Measurements from ENCODE around the gene EGFL8. TPM values are rescaled to one million over a fixed set of nuclear protein-coding genes. Genes with fewer than 3 reads are reported as not detected.

Gene EGFL8
- total and polyA plus RNA-seq, 2 of the 8 experiments (the other 6 are each of a cell fraction or from before 2014, with no cell fraction given), result 5.0 to 9.2 TPM

GRCh38 chr6:32190911-32191677 is 26.7 kb downstream of the EGFL8 start:
- peak overlapping the region; percentile 92; the same call in 1 of the 2 replicates for H2BK12ac ChIP-seq (ENCODE audit: low read depth, low read length)
- H2AK5ac ChIP-seq (ENCODE audit: low read depth, low read length), result peak overlapping the region; percentile 28; the same call in 1 of the 2 replicates
- no peaks in the 10 kb centered on the region for H3K9me3 ChIP-seq (ENCODE audit: insufficient read depth in 2 of 2, low read depth in 1 of 2, low read length in 1 of 2)
- no peak overlapping the region for H2AFZ ChIP-seq (ENCODE audit: low read length)
- WGBS, 2 experiments (ENCODE audit: extremely low coverage in 1 of 2, insufficient coverage in 1 of 2, insufficient read length in 1 of 2, insufficient replicate concordance in 2 of 2, low coverage in 1 of 2, low lambda C conversion rate in 2 of 2, missing lambda C conversion rate in 1 of 2), result 88% methylated on average over 8 of the region's 8 CpGs; no CpG with 5 or more reads in 1 of the 2 experiments
- no peak overlapping the region; a peak in 2 of 7 replicates for H3K9ac ChIP-seq (replicated peaks in 1 of 4; ENCODE audit: extremely low read depth in 1 of 4, low read depth in 3 of 4, low read length in 3 of 4)
- H3K56ac ChIP-seq (replicated peaks; ENCODE audit: insufficient read length, low read depth, low read length), result no peak overlapping the region
- no peak overlapping the region for H4K8ac ChIP-seq (ENCODE audit: extremely low read depth, insufficient read depth, low read length)
- DNase-seq (ENCODE audit: low read depth in 1 of 2, low spot score in 2 of 2) (no peak), FAIRE-seq (no peak)
- H3K4ac ChIP-seq (replicated peaks; ENCODE audit: insufficient read length, low read depth, low read length), result peak overlapping the region; percentile 75
- H3K4me2 ChIP-seq (ENCODE audit: insufficient read depth in 1 of 2, low read depth in 2 of 2, low read length in 2 of 2), result peak overlapping the region; percentile 79 to 90
- peak overlapping the region; percentile 50 for H2BK120ac ChIP-seq (replicated peaks; ENCODE audit: low read depth, low read length)
- H2BK5ac ChIP-seq (ENCODE audit: low read depth, low read length), result peak overlapping the region; percentile 55; the same call in 1 of the 2 replicates
- peak overlapping the region; percentile 67; the same call in 1 of the 2 replicates for H2BK15ac ChIP-seq (ENCODE audit: low read length)
- peaks cover 0 to 13% of the 10 kb centered on the region in 2 experiments; a peak in 2 of 4 replicates for H3K79me2 ChIP-seq (ENCODE audit: control insufficient read depth in 1 of 2, insufficient read depth in 2 of 2, low read length in 2 of 2)
- H3K23me2 ChIP-seq (ENCODE audit: low read depth, low read length), result peaks cover 10% of the 10 kb centered on the region
- CTCF ChIA-PET (ENCODE audit: partially characterized antibody), result interaction anchor here (1.1 to 2.5 kb wide), 4 partner anchors 12 to 73 kb away, joined by 3 to 12 read pairs (median 8); partner anchors contain the start of gene RNF5
- no peak overlapping the region for H3K23ac ChIP-seq (ENCODE audit: insufficient read length)
- peaks cover 2% of the 10 kb centered on the region; the same call in 1 of the 2 replicates for H3K79me1 ChIP-seq (ENCODE audit: low read depth, low read length)
- H3K4me3 ChIP-seq (ENCODE audit: extremely low read depth in 1 of 4, insufficient read depth in 2 of 4, low read depth in 3 of 4, low read length in 4 of 4), result peak overlapping the region in 3 of 4 experiments; percentile 30 to 87 (median 59); a peak in 2 of 8 replicates
- 0 out of 2 replicates have a peak overlapping the region, but pooled peaks have one; percentile 48 for H2BK20ac ChIP-seq (ENCODE audit: low read length)
- peak overlapping the region; percentile 75 for H3K18ac ChIP-seq (ENCODE audit: extremely low read depth, low read length)
- POLR2A ChIA-PET (ENCODE audit: partially characterized antibody), result interaction anchor here (1.0 to 13.3 kb wide), 7 partner anchors 12 to 91 kb away, joined by 3 to 194 read pairs (median 5); partner anchors contain the start of genes AGPAT1, EGFL8, PRRT1 and RNF5
- peak overlapping the region; percentile 0 for H4K5ac ChIP-seq (ENCODE audit: insufficient read length, low read depth, low read length)
- H3K14ac ChIP-seq (ENCODE audit: insufficient read length), result no peak overlapping the region
- H4K91ac ChIP-seq (replicated peaks; ENCODE audit: insufficient read length, low read length), result peak overlapping the region; percentile 76
- peaks cover 0 to 3% of the 10 kb centered on the region in 2 experiments for H4K20me1 ChIP-seq (replicated peaks in 1 of 2; ENCODE audit: control insufficient read depth in 1 of 2, insufficient read depth in 2 of 2, low read length in 2 of 2)
- H3K4me1 ChIP-seq (replicated peaks in 1 of 4; ENCODE audit: control insufficient read depth in 3 of 4, insufficient read depth in 4 of 4, low read length in 3 of 4), result peaks cover 8 to 36% (median 18%) of the 10 kb centered on the region in 4 experiments
- peaks cover 2 to 18% (median 14%) of the 10 kb centered on the region in 4 experiments; a peak in 7 of 8 replicates for H3K36me3 ChIP-seq (ENCODE audit: control insufficient read depth in 2 of 4, insufficient read depth in 4 of 4, low read length in 3 of 4)
- no peaks in the 10 kb centered on the region for H3K27me3 ChIP-seq (replicated peaks in 1 of 4; ENCODE audit: control insufficient read depth in 3 of 4, extremely low read depth in 1 of 4, insufficient read depth in 3 of 4, low read length in 3 of 4)
- no peak overlapping the region for H3K27ac ChIP-seq (ENCODE audit: low read depth, low read length)
- TF ChIP-seq JUND (IDR thresholded peaks at IDR 0.05; ENCODE audit: low read length), result no peak
- TF ChIP-seq YY1 (IDR thresholded peaks at IDR 0.05; ENCODE audit: low read depth, low read length), result no peak
- no peak for TF ChIP-seq BCL11A (IDR thresholded peaks at IDR 0.05; ENCODE audit: low read depth in 2 of 2, low read length in 2 of 2)
- no peak for TF ChIP-seq JUN (IDR thresholded peaks at IDR 0.05; ENCODE audit: low read depth, low read length)
- TF ChIP-seq HDAC2 (IDR thresholded peaks at IDR 0.05; ENCODE audit: borderline replicate concordance in 1 of 2, low read depth in 2 of 2, low read length in 2 of 2), result no peak
- no peak for TF ChIP-seq EP300 (IDR thresholded peaks at IDR 0.05; ENCODE audit: borderline replicate concordance in 1 of 2, low read depth in 2 of 2, low read length in 2 of 2)
- TF ChIP-seq POLR2AphosphoS5 (IDR thresholded peaks at IDR 0.05; ENCODE audit: low read depth, low read length), result no peak
- TF ChIP-seq PHF8 (conservative IDR thresholded peaks at IDR 0.05; ENCODE audit: low read depth, low read length), result no peak
- no peak for TF ChIP-seq RBBP5 (IDR thresholded peaks at IDR 0.05; ENCODE audit: borderline replicate concordance, low read depth, low read length)
- no peak for TF ChIP-seq EZH2 (IDR thresholded peaks at IDR 0.05; ENCODE audit: low read depth, low read length, severe bottlenecking)

All from H1 (cell line).